ENCODE results near the gene ICA1. TPM values are rescaled to one million over a fixed set of nuclear protein-coding genes. Genes with fewer than 3 reads are reported as not detected.
"Not testable (repeated sequence)": the region's sequence is repeated elsewhere in the genome, so short reads cannot be mapped to it uniquely, and the experiment has no call there.

Gene ICA1
- polyA plus RNA-seq, 4 donors, result 32.1 to 65.5 (median 45.7) TPM

DNA sequence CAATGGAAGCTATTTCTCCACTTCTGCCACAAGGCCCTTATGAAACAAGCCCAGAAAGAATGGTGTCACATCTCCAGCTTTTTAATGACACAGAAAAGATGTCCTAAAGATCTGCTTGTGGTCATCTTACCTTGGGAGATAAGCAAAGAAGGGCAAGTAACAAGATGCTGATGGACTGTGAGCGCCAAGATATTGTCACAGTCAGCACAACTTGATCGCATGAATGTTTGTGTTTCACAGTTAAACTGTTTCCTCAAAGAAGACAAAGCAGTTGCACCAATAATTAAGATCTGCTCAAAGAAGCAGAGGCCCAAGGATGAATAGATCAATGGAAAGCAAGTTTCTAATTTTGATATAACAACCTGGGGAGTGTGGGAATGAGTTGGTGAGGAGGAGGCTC, 15.9 kb downstream of the ICA1 start:
- H3K9me3 ChIP-seq (ENCODE audit: control insufficient read depth in 2 of 2, insufficient read depth in 1 of 2, low read depth in 1 of 2, low read length in 1 of 2), result no peaks in the 10 kb centered on the region
- H3K27ac ChIP-seq (ENCODE audit: low read depth in 1 of 3, low read length in 2 of 3), result no peak overlapping the region
- DNase-seq (no peak), FAIRE-seq (no peak)
- no peaks in the 10 kb centered on the region for H3K36me3 ChIP-seq (ENCODE audit: control insufficient read depth in 3 of 3, insufficient read depth in 2 of 3, low read depth in 1 of 3, low read length in 3 of 3)
- WGBS, 3 donors, result 91 to 94% (median 93%) methylated on average over 2 of the region's 2 CpGs
- H3K4me3 ChIP-seq (ENCODE audit: low read depth in 1 of 3, low read length in 3 of 3), result no peak overlapping the region
- H3K27me3 ChIP-seq (ENCODE audit: control insufficient read depth in 3 of 3, insufficient read depth in 3 of 3, low read length in 3 of 3), result no peaks in the 10 kb centered on the region
- H3K4me1 ChIP-seq (ENCODE audit: control insufficient read depth in 3 of 3, insufficient read depth in 2 of 3, low read depth in 1 of 3, low read length in 2 of 3), result no peaks in the 10 kb centered on the region

DNA sequence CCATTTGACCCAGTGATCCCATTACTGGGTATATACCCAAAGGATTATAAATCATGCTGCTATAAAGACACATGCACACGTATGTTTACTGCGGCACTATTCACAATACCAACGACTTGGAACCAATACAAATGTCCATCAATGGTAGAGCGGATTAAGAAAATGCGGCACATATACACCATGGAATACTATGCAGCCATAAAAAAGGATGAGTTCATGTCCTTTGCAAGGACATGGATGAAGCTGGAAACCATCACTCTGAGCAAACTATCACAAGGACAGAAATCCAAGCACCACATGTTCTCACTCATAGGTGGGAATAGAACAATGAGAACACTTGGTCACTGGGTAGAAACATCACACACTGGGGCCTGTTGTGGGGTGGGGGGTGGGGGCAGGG, 16.9 kb downstream of the ICA1 start:
- not testable (repeated sequence) for H3K9me3 ChIP-seq (ENCODE audit: control insufficient read depth in 2 of 2, insufficient read depth in 1 of 2, low read depth in 1 of 2, low read length in 1 of 2); H3K4me1 ChIP-seq (ENCODE audit: control insufficient read depth in 3 of 3, insufficient read depth in 2 of 3, low read depth in 1 of 3, low read length in 2 of 3); H3K4me3 ChIP-seq (ENCODE audit: low read depth in 1 of 3, low read length in 3 of 3); H3K27ac ChIP-seq (ENCODE audit: low read depth in 1 of 3, low read length in 2 of 3); FAIRE-seq; H3K36me3 ChIP-seq (ENCODE audit: control insufficient read depth in 3 of 3, insufficient read depth in 2 of 3, low read depth in 1 of 3, low read length in 3 of 3); H3K27me3 ChIP-seq (ENCODE audit: control insufficient read depth in 3 of 3, insufficient read depth in 3 of 3, low read length in 3 of 3); DNase-seq
- WGBS, 3 donors, result 94% methylated on average over 5 of the region's 5 CpGs

DNA sequence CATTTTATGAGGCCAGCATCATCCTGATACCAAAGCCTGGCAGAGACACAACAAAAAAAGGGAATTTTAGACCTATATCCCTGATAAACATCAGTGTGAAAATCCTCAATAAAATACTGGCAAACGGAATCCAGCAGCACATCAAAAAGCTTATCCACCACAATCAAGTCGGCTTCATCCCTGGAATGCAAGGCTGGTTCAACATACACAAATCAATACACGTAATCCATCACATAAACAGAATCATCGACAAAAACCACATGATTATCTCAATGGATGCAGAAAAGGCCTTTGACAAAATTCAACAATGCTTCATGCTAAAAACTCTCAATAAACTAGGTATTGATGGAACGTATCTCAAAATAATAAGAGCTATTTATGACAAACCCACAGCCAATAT, 18.9 kb downstream of the ICA1 start:
- H3K27me3 ChIP-seq (ENCODE audit: control insufficient read depth in 3 of 3, insufficient read depth in 3 of 3, low read length in 3 of 3); FAIRE-seq; DNase-seq; H3K36me3 ChIP-seq (ENCODE audit: control insufficient read depth in 3 of 3, insufficient read depth in 2 of 3, low read depth in 1 of 3, low read length in 3 of 3); H3K4me1 ChIP-seq (ENCODE audit: control insufficient read depth in 3 of 3, insufficient read depth in 2 of 3, low read depth in 1 of 3, low read length in 2 of 3); H3K4me3 ChIP-seq (ENCODE audit: low read depth in 1 of 3, low read length in 3 of 3); H3K27ac ChIP-seq (ENCODE audit: low read depth in 1 of 3, low read length in 2 of 3); H3K9me3 ChIP-seq (ENCODE audit: control insufficient read depth in 2 of 2, insufficient read depth in 1 of 2, low read depth in 1 of 2, low read length in 1 of 2): not testable (repeated sequence)
- 88 to 96% (median 90%) methylated on average over 5 of the region's 5 CpGs for WGBS, 3 donors

DNA sequence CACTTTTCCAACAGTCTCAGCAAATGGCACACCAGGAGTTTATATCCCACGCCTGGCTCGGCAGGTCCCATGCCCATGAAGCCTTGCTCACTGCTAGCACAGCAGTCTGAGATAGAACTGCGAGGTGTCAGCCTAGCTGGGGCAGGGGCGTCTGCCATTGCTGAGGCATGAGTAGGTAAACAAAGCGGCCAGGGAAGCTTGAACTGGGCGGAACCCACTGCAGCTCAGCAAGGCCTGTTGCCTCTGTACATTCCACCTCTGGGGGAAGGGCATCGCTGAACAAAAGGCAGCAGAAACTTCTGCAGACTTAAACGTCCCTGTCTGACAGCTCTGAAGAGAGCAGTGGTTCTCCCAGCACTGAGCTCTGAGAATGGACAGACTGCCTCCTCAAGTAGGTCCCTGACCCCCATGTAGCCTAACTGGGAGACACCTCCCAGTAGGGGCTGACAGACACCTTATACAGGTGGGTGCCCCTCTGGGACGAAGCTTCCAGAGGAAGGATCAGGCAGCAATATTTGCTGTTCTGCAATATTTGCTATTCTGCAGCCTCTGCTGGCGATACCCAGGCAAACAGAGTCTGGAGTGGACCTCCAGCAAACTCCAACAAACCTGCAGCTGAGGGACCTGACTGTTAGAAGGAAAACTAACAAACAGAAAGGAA, 22.1 kb downstream of the ICA1 start:
- H3K27ac ChIP-seq (ENCODE audit: low read depth in 1 of 3, low read length in 2 of 3), result not testable (repeated sequence)

DNA sequence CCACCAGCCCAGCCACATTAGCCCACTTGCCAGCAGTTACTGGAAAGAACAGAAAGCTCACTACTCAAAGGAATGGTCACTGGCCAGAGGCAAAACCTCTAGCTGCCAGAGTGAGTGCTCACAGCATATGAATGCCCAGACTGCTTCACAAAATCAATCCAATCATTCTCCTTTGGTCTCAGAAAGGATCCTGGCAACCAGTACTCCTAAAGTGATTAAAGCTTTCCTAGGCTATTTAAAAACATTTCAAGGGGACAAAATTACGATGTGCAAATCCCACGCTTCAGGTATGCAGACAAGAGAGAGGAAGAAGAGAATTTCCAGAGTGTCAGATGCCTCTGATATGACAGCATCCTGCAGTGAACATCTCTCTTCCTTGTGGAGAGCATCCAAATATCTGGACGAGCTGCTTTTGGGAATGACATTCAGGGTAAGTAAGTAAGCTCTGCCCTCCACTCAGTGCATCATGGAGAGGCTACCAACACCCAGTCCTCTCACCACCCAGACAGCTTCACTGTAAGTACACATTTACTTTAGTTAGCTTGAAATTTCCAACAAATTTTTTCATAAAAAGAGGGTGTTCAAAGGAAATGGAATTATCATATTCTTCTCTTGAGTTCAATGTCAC, 25.1 kb downstream of the ICA1 start:
- Histone ChIP-seq H3K27me3 (ENCODE audit: control insufficient read depth in 3 of 3, insufficient read depth in 3 of 3, low read length in 3 of 3) (no peaks in the 10 kb centered on the region), H3K4me1 (ENCODE audit: control insufficient read depth in 3 of 3, insufficient read depth in 2 of 3, low read depth in 1 of 3, low read length in 2 of 3) (peaks cover 0 to 6% (median 0%) of the 10 kb centered on the region in 3 donors), H3K9me3 (ENCODE audit: control insufficient read depth in 2 of 2, insufficient read depth in 1 of 2, low read depth in 1 of 2, low read length in 1 of 2) (no peaks in the 10 kb centered on the region), H3K27ac (ENCODE audit: low read depth in 1 of 3, low read length in 2 of 3) (no peak overlapping the region), H3K4me3 (ENCODE audit: low read depth in 1 of 3, low read length in 3 of 3) (no peak overlapping the region), H3K36me3 (ENCODE audit: control insufficient read depth in 3 of 3, insufficient read depth in 2 of 3, low read depth in 1 of 3, low read length in 3 of 3) (peaks cover 0 to 5% (median 0%) of the 10 kb centered on the region in 3 donors)
- WGBS, 3 donors, result 62 to 79% (median 76%) methylated on average over 3 of the region's 3 CpGs
- DNase-seq (no peak), FAIRE-seq (no peak)

More for the DNA sequence above, 22.1 kb downstream of the ICA1 start:
- not testable (repeated sequence) for FAIRE-seq; H3K36me3 ChIP-seq (ENCODE audit: control insufficient read depth in 3 of 3, insufficient read depth in 2 of 3, low read depth in 1 of 3, low read length in 3 of 3); H3K9me3 ChIP-seq (ENCODE audit: control insufficient read depth in 2 of 2, insufficient read depth in 1 of 2, low read depth in 1 of 2, low read length in 1 of 2); H3K4me1 ChIP-seq (ENCODE audit: control insufficient read depth in 3 of 3, insufficient read depth in 2 of 3, low read depth in 1 of 3, low read length in 2 of 3); H3K27me3 ChIP-seq (ENCODE audit: control insufficient read depth in 3 of 3, insufficient read depth in 3 of 3, low read length in 3 of 3); H3K4me3 ChIP-seq (ENCODE audit: low read depth in 1 of 3, low read length in 3 of 3); DNase-seq
- 71 to 81% (median 76%) methylated on average over 10 of the region's 10 CpGs for WGBS, 3 donors

DNA sequence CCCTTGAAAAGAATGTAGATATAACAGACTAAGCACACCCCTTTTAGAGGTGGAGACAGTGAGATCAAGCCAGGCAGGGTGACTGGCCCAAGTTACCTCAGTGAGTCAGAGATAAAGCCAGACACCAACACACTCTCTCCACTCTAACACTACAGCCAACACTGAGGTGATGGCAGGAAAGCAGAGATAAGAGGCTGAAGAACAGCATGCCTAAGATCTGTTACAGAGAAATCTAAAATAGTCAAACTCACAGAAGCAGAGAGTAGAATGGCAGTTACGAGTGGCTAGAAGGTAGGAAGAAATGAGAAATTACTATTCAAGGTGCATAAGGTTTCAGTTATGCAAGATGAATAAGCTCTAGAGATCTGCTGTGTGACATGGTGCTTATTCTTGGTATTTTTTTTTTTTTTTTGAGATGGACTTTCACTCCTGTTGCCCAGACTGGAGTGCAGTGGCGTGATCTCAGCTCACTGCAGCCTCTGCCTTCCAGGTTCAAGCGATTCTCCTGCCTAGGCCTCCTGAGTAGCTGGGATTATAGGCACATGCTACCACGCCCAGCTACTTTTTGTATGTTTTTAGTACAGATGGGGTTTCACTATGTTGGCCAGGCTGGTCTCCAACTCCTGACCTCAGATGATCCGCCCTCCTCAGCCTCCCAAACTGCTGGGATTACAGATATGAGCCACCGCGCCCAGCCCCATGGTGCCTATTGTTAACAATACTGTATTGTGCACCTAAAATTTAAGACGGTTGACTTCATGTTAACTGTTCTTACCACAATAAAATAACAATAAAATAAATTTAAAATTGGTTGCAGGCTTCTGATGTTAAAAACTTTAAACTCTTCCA, 28.7 kb downstream of the ICA1 start:
- H3K4me1 ChIP-seq (ENCODE audit: control insufficient read depth in 3 of 3, insufficient read depth in 2 of 3, low read depth in 1 of 3, low read length in 2 of 3), result peaks cover 0 to 6% (median 0%) of the 10 kb centered on the region in 3 donors
- WGBS, 3 donors, result 62 to 77% (median 65%) methylated on average over 8 of the region's 8 CpGs
- FAIRE-seq, result no peak

DNA sequence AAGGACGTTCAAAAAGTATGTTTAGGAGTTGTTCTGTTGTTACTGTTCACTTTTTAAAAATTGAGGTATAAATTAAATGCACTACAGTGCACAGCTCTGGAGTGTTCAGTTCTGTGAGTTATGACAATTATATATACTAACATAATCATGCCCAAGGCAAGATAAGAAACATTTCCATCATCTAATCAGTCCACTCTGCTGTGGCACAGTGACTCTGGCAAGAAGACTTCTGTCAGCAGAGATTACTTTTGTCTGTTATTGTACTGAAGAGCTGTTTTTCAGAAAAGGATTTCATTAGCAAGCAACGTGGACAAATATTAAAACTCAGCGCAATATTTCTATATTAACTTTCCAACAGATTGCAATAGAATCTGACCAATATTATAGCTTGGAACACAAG, 32.0 kb downstream of the ICA1 start:
- FAIRE-seq, result no peak
- 77 to 91% (median 81%) methylated on average over 3 of the region's 3 CpGs for WGBS, 3 donors

More for the DNA sequence above, 28.7 kb downstream of the ICA1 start:
- Histone ChIP-seq H3K36me3 (ENCODE audit: control insufficient read depth in 3 of 3, insufficient read depth in 2 of 3, low read depth in 1 of 3, low read length in 3 of 3) (peaks cover 0 to 9% (median 0%) of the 10 kb centered on the region in 3 donors), H3K27ac (ENCODE audit: low read depth in 1 of 3, low read length in 2 of 3) (no peak overlapping the region), H3K27me3 (ENCODE audit: control insufficient read depth in 3 of 3, insufficient read depth in 3 of 3, low read length in 3 of 3) (no peaks in the 10 kb centered on the region), H3K4me3 (ENCODE audit: low read depth in 1 of 3, low read length in 3 of 3) (no peak overlapping the region), H3K9me3 (ENCODE audit: control insufficient read depth in 2 of 2, insufficient read depth in 1 of 2, low read depth in 1 of 2, low read length in 1 of 2) (no peaks in the 10 kb centered on the region)
- DNase-seq, result peak; percentile 31 to 71

More for the DNA sequence above, 32.0 kb downstream of the ICA1 start:
- Histone ChIP-seq H3K27me3 (ENCODE audit: control insufficient read depth in 3 of 3, insufficient read depth in 3 of 3, low read length in 3 of 3) (no peaks in the 10 kb centered on the region), H3K9me3 (ENCODE audit: control insufficient read depth in 2 of 2, insufficient read depth in 1 of 2, low read depth in 1 of 2, low read length in 1 of 2) (no peaks in the 10 kb centered on the region), H3K36me3 (ENCODE audit: control insufficient read depth in 3 of 3, insufficient read depth in 2 of 3, low read depth in 1 of 3, low read length in 3 of 3) (peaks cover 0 to 12% (median 2%) of the 10 kb centered on the region in 3 donors), H3K4me1 (ENCODE audit: control insufficient read depth in 3 of 3, insufficient read depth in 2 of 3, low read depth in 1 of 3, low read length in 2 of 3) (peaks cover 0 to 6% (median 0%) of the 10 kb centered on the region in 3 donors), H3K27ac (ENCODE audit: low read depth in 1 of 3, low read length in 2 of 3) (no peak overlapping the region), H3K4me3 (ENCODE audit: low read depth in 1 of 3, low read length in 3 of 3) (no peak overlapping the region)
- no peak for DNase-seq
